Central memory CD8-positive, alpha-beta T cell (primary cell): Measurements from ENCODE around the gene MOV10.

ENCODE experiments used
- ATAC-seq: fragments of 150-1000 bp; cut with Tn5 transposase; replicated peaks from 2 replicates; pipeline ENCODE4 v1.10.0; 2022; ENCODE audit warnings: mild to moderate bottlenecking, moderate FRiP score, moderate number of reproducible peaks; ENCODE audit not compliant: poor library complexity, severe bottlenecking; ENCODE audit errors: extremely low read depth
- DNase-seq, 2 donors: peaks; one replicate each; pipeline ENCODE4 v3.0.0; 2021; ENCODE audit warnings: low spot score in 2 of 2
- H3K27ac Mint-ChIP-seq: one replicate; pipeline ENCODE4 v1.8.0; 2022; ENCODE audit warnings: low read depth, mild to moderate bottlenecking, moderate library complexity, mixed read lengths
- H3K27me3 Mint-ChIP-seq: one replicate; pipeline ENCODE4 v1.8.0; 2022; ENCODE audit warnings: mixed read lengths
- H3K36me3 Mint-ChIP-seq: one replicate; pipeline ENCODE4 v1.8.0; 2022; ENCODE audit warnings: mild to moderate bottlenecking, moderate library complexity, mixed read lengths; ENCODE audit not compliant: insufficient read depth
- H3K4me1 Mint-ChIP-seq: one replicate; pipeline ENCODE4 v1.8.0; 2022; ENCODE audit warnings: mixed read lengths
- H3K4me3 Mint-ChIP-seq: one replicate; pipeline ENCODE4 v1.8.0; 2022; ENCODE audit warnings: mild to moderate bottlenecking, moderate library complexity, mixed read lengths
- H3K9me3 Mint-ChIP-seq: one replicate; pipeline ENCODE4 v1.8.0; 2022; ENCODE audit warnings: mixed read lengths

Gene MOV10

DNA sequence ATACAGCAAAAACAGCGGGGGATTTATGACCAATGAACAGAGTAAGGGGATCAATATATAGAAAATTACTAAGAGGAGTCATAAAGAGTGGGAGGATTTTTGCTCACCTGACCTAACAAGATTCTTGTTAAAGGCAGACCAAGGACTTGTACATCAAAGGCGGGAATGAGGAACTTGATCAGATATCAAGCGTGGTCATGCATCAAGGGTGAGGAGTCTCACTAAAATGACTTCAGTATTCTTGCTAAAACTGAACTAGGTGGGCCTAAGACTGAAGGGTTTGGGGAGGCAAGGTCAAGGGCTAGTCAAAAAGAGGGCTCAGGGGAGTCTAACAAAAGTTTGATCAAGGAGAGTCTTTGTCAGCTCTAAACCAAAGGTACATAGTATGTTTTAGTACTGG lies 2.1 kb downstream of the MOV10 start:
- Mint-ChIP-seq H3K27ac (peak overlapping the region; percentile 98), H3K4me3 (peak overlapping the region; percentile 99), H3K36me3 (peaks cover 20% of the 10 kb centered on the region), H3K9me3 (no peaks in the 10 kb centered on the region), H3K27me3 (no peaks in the 10 kb centered on the region), H3K4me1 (peaks cover 61% of the 10 kb centered on the region)
- ATAC-seq = no peak
- no peak for DNase-seq

DNA sequence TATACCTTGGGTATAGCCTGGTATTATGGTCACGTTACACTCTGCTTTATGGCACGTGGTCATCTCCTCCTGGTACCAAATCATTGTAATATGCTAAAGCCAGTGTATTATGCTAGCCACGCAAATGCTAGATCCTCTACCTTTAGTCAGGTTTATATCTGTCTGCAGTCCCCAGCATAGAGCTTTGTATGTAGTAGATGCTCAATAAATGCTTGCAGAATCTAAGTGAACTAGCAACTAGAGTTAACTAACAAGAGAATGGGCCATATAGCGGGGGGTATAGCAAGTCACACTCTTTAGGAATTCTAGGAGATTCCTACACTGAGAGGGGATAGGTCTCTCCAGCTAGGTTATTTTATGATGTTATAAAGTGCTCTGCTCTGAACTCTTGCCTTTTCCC lies 3.0 kb downstream of the MOV10 start:
- no peak for DNase-seq
- no peak overlapping the region for H3K4me3 Mint-ChIP-seq

DNA sequence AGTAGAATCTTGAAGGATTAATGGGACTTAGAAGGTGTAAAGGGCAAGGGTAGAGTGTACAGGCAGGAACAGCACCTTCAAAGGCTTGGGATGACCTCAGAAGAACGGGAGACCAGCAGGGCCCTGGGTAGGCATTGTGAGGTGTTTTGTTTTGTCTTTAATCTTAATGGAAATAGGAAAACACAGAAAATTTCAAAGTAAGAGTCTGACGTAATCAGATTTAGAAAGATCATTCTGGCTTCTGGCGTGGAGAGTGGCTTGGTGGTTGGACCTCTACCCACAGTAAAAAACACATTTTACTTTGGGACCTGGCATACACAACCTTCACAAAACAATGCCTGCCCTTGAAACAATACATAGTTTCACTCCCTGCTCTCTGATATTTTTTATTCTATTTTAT lies 4.1 kb downstream of the MOV10 start:
- Mint-ChIP-seq H3K27ac (no peak overlapping the region), H3K36me3 (peaks cover 16% of the 10 kb centered on the region), H3K4me3 (no peak overlapping the region), H3K9me3 (no peaks in the 10 kb centered on the region), H3K4me1 (peaks cover 52% of the 10 kb centered on the region), H3K27me3 (no peaks in the 10 kb centered on the region)
- no peak for DNase-seq
- no peak for ATAC-seq

More for the DNA sequence above, 3.0 kb downstream of the MOV10 start:
- Mint-ChIP-seq H3K9me3 (no peaks in the 10 kb centered on the region), H3K27me3 (no peaks in the 10 kb centered on the region), H3K27ac (no peak overlapping the region), H3K36me3 (peaks cover 18% of the 10 kb centered on the region), H3K4me1 (peaks cover 61% of the 10 kb centered on the region)
- ATAC-seq = no peak

DNA sequence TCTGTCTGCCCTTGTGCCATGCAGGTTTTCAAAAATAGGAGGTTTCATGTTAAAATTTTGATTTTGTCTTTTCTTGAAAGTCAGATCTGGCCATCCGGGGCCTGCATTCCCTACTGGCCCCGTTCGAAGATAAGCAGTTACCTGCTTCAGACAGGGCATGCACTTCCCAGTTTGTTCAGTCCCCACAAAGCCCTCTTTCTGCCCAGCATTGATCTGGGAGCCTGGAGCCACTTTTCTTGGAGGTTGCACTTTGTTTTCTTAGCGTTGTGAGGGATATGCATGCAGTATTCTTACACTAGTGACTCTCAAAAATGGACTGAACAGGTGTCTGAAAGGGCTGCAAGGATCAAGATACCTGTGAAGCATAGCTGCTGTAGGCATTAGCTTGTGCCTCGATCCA lies 11.5 kb downstream of the MOV10 start:
- peaks cover 22% of the 10 kb centered on the region for H3K36me3 Mint-ChIP-seq
- H3K4me1 Mint-ChIP-seq = peaks cover 24% of the 10 kb centered on the region
- no peak for DNase-seq
- H3K27ac Mint-ChIP-seq = no peak overlapping the region
- ATAC-seq = no peak
- no peaks in the 10 kb centered on the region for H3K27me3 Mint-ChIP-seq
- no peak overlapping the region for H3K4me3 Mint-ChIP-seq
- no peaks in the 10 kb centered on the region for H3K9me3 Mint-ChIP-seq

DNA sequence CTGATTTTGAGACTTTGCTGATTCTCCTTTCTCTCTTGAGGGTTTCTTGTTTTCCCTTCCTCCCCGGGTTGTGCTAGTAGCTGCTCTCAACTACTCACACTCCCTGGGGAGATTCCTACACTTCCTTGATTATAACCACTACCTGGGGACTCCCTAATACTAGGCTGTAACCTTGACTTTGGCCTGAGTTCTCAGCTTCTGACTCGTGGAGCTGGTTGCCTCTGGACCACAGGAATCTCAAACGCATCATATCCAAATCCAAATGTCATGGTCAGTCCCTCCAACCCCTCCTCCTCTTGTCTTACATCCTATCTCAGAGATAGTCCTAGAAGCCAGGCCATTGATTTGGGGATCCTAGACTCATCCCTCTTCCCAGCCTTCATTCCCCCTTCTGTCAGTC lies 12.0 kb downstream of the MOV10 start:
- no peak for ATAC-seq
- no peaks in the 10 kb centered on the region for H3K9me3 Mint-ChIP-seq
- H3K27ac Mint-ChIP-seq = no peak overlapping the region
- no peak overlapping the region for H3K4me3 Mint-ChIP-seq
- H3K4me1 Mint-ChIP-seq = peaks cover 24% of the 10 kb centered on the region
- DNase-seq = no peak
- H3K36me3 Mint-ChIP-seq = peaks cover 25% of the 10 kb centered on the region
- H3K27me3 Mint-ChIP-seq = no peaks in the 10 kb centered on the region

DNA sequence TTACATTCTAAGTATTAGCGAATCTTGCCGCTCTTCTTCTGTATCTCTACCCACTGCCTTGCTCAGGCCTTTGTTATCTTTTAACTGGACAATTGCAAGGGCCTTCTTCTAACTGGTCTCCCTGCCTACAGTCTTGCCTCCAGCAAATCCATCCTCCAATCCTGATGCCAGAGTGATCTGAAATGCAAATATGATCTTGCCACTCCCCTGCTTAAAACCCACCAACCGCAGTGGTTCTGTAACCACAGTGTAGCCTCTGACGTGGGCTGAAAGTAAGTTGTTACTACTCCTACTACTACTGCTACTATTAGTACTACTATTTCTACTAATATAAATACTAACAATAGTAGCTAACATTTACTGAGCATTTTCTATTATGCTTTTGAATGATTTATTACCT lies 12.4 kb downstream of the MOV10 start:
- Mint-ChIP-seq H3K9me3 (no peaks in the 10 kb centered on the region), H3K36me3 (peaks cover 29% of the 10 kb centered on the region), H3K4me1 (peaks cover 24% of the 10 kb centered on the region), H3K27me3 (no peaks in the 10 kb centered on the region), H3K4me3 (no peak overlapping the region), H3K27ac (no peak overlapping the region)
- ATAC-seq (peak; percentile 46), DNase-seq (no peak)

DNA sequence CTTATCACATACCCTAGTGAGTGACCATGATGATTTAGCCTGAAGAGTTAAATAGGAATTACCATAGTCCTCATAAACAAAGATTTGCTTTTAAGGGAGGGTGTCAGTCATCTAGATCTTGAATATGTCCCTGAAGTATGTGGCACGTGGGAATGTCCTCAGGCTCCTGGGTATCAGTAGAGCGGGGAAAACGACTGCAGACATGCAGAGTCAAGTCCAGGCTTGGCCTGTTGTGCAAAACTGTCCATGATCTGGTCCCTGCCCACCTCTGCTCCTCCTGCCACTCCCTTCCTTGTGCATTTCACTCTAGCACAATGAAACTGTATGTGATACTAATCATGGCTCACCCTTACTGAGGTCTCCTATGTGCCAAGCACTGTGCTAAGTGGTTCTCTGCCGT lies 12.9 kb downstream of the MOV10 start:
- DNase-seq (no peak), ATAC-seq (no peak)
- Mint-ChIP-seq H3K4me3 (no peak overlapping the region), H3K27me3 (no peaks in the 10 kb centered on the region), H3K4me1 (peaks cover 24% of the 10 kb centered on the region), H3K27ac (no peak overlapping the region), H3K9me3 (no peaks in the 10 kb centered on the region), H3K36me3 (peaks cover 28% of the 10 kb centered on the region)

DNA sequence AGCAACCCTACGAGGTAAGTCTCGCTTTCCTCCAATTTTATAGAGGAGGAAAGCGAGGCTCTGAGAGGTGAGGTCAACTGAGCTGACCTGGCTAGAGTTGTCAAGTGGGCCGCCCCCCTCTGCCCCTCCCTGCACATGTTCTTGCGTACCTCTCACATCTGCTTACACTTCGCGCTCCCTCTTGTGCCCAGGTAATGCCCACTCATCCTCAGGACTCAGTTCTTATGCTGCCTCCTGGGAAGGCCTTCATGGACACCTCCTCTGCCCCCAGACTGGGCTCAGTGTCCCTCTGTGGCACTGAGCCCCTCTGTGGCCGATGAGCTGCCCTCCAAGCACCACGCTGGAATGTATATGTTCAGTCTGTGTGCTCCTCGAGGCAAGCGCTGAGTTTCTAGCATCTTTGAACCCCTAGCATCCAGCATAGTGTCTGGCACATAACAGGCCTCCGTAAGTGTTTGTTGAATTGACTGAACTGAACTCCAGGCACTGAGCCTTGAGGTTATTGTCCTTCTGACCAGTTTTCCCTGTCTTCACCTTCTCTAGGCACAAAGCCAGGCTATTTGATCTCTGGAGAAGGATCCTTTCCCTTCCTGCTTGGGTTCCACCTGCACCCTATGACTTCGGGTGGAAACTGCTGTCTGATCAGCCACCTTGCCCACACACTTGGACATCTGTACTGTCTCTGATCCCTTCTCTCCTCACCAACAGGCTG lies 13.5 kb downstream of the MOV10 start:
- Mint-ChIP-seq H3K4me1 (peaks cover 24% of the 10 kb centered on the region), H3K27me3 (no peaks in the 10 kb centered on the region), H3K4me3 (no peak overlapping the region), H3K27ac (peak overlapping the region; percentile 66), H3K9me3 (no peaks in the 10 kb centered on the region), H3K36me3 (peaks cover 31% of the 10 kb centered on the region)
- no peak for DNase-seq
- ATAC-seq = no peak

DNA sequence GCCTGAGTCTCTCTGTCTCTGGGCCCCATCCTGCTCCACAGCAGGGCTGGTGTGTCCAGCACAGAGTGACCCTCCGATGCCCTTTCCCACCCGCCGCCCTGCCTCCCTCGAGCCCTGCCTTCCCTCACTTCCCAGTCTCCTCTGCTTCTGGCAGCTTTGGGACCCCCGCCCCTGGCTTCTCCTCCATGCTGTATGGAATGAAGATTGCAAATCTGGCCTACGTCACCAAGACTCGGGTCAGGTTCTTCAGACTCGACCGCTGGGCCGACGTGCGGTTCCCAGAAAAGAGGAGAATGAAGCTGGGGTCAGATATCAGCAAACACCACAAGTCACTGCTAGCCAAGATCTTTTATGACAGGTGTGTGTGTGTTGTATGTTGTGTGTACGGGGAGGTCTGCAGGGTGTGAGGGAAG lies 14.3 kb downstream of the MOV10 start:
- ATAC-seq (no peak), DNase-seq (no peak)
- Mint-ChIP-seq H3K9me3 (no peaks in the 10 kb centered on the region), H3K36me3 (peaks cover 34% of the 10 kb centered on the region), H3K4me1 (peaks cover 24% of the 10 kb centered on the region), H3K4me3 (no peak overlapping the region), H3K27me3 (no peaks in the 10 kb centered on the region), H3K27ac (peak overlapping the region; percentile 66)

DNA sequence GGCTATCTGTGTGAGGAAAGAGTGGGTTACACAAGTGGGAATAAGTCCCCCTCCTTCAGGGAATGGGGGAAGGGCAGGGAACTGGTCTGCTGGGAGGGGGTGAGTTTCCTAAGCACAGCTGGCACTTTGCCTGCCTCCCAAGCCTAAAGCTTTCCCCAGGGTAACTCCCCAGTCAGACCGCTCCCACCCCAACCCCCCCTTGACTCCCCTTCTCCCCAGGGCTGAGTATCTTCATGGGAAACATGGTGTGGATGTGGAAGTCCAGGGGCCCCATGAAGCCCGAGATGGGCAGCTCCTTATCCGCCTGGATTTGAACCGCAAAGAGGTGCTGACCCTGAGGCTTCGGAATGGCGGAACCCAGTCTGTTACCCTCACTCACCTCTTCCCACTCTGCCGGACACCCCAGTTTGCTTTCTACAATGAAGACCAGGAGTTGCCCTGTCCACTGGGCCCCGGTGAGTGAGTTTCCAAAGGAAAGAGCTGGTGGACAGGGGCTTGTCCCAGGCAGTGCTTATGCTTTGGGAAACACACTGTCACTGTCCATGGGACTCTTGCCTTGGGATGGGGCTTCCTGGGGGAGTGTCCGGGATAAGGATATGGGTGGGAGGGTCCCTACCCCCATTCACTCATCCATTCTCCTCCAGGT lies 14.9 kb downstream of the MOV10 start:
- Mint-ChIP-seq H3K27ac (no peak overlapping the region), H3K9me3 (no peaks in the 10 kb centered on the region), H3K4me3 (no peak overlapping the region), H3K27me3 (no peaks in the 10 kb centered on the region), H3K36me3 (peaks cover 34% of the 10 kb centered on the region), H3K4me1 (peaks cover 24% of the 10 kb centered on the region)
- ATAC-seq = no peak
- DNase-seq = no peak

DNA sequence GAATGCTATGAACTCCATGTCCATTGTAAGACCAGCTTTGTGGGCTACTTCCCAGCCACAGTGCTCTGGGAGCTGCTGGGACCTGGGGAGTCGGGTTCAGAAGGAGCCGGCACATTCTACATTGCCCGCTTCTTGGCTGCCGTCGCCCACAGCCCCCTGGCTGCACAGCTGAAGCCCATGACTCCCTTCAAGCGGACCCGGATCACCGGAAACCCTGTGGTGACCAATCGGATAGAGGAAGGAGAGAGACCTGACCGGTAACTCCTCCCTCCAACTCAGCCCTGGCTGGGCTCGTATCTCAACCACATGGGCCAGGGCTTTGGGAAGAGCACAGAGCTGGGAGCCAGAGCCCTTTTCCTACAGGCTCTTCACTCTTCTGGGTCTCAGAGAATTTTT lies 15.4 kb downstream of the MOV10 start:
- DNase-seq = no peak
- H3K4me3 Mint-ChIP-seq = no peak overlapping the region
- no peak for ATAC-seq
- no peaks in the 10 kb centered on the region for H3K27me3 Mint-ChIP-seq
- peaks cover 32% of the 10 kb centered on the region for H3K36me3 Mint-ChIP-seq
- no peak overlapping the region for H3K27ac Mint-ChIP-seq
- H3K9me3 Mint-ChIP-seq = no peaks in the 10 kb centered on the region
- H3K4me1 Mint-ChIP-seq = peaks cover 24% of the 10 kb centered on the region

DNA sequence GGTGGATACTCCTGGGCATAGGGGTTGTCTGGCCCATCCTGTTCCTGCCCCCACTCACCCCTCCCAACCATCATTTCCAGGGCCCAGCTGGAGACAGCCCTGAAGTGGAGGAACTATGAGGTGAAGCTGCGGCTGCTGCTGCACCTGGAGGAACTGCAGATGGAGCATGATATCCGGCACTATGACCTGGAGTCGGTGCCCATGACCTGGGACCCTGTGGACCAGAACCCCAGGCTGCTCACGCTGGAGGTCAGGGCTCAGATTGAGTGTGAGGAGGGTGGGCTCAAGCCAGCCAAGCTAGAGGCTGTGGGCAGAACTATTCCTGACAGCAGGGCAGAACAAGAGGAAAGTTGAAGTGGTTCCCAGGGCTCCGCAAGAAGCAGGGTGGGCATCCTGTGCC lies 18.2 kb downstream of the MOV10 start:
- Mint-ChIP-seq H3K4me3 (no peak overlapping the region), H3K36me3 (peaks cover 38% of the 10 kb centered on the region), H3K27ac (no peak overlapping the region), H3K9me3 (no peaks in the 10 kb centered on the region), H3K27me3 (no peaks in the 10 kb centered on the region), H3K4me1 (peaks cover 9% of the 10 kb centered on the region)
- DNase-seq (no peak), ATAC-seq (no peak)

DNA sequence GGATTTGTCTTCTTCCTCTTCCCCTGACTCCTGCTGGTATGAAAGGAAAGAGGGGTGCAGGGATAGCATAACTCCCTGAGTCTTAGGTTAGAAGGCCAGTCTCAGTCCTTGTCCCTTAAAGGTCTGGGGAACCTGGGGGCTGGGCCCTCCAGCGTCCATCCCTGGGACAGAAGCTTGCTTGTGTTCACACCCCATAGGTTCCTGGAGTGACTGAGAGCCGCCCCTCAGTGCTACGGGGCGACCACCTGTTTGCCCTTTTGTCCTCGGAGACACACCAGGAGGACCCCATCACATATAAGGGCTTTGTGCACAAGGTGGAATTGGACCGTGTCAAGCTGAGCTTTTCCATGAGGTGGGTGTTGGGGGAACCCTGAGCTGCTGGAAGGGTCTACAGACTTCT lies 19.4 kb downstream of the MOV10 start:
- ATAC-seq (no peak), DNase-seq (no peak)
- no peaks in the 10 kb centered on the region for H3K9me3 Mint-ChIP-seq
- H3K4me3 Mint-ChIP-seq = no peak overlapping the region
- no peaks in the 10 kb centered on the region for H3K27me3 Mint-ChIP-seq
- H3K4me1 Mint-ChIP-seq = no peaks in the 10 kb centered on the region
- H3K27ac Mint-ChIP-seq = no peak overlapping the region
- peaks cover 36% of the 10 kb centered on the region for H3K36me3 Mint-ChIP-seq
